ENCODE measurements around the gene AKAP6. TPM values are rescaled to one million over a fixed set of nuclear protein-coding genes. Genes with fewer than 3 reads are reported as not detected.

Gene AKAP6
- total RNA-seq, 1 donor from 2014 or later = 3.6 TPM

GRCh38 chr14:32707742-32708500 is 378.8 kb downstream of the AKAP6 start:
- Mint-ChIP-seq H3K27ac (ENCODE audit: unreplicated experiment) (no peak overlapping the region), H3K4me1 (ENCODE audit: low read depth) (peaks cover 42% of the 10 kb centered on the region), H3K36me3 (ENCODE audit: low read depth) (no peaks in the 10 kb centered on the region), H3K4me3 (ENCODE audit: unreplicated experiment) (no peak overlapping the region), H3K27me3 (ENCODE audit: low read depth) (no peaks in the 10 kb centered on the region), H3K9me3 (ENCODE audit: low read depth) (no peaks in the 10 kb centered on the region)
- TF ChIP-seq CTCF (IDR thresholded peaks at IDR 0.05) = no peak
- DNase-seq (ENCODE audit: low spot score) = no peak

- peak overlapping the region; percentile 90 for H3K27ac Mint-ChIP-seq (ENCODE audit: unreplicated experiment)
- H3K27me3 Mint-ChIP-seq (ENCODE audit: low read depth) = no peaks in the 10 kb centered on the region
- no peak for DNase-seq (ENCODE audit: low spot score)
- peaks cover 32% of the 10 kb centered on the region for H3K4me1 Mint-ChIP-seq (ENCODE audit: low read depth)
- no peaks in the 10 kb centered on the region for H3K9me3 Mint-ChIP-seq (ENCODE audit: low read depth)
- TF ChIP-seq CTCF (IDR thresholded peaks at IDR 0.05) = no peak
- H3K4me3 Mint-ChIP-seq (ENCODE audit: unreplicated experiment) = no peak overlapping the region
- H3K36me3 Mint-ChIP-seq (ENCODE audit: low read depth) = no peaks in the 10 kb centered on the region
Measured at GRCh38 chr14:32709027-32709426, 379.9 kb downstream of the AKAP6 start.

GRCh38 chr14:32710231-32710671 is 381.2 kb downstream of the AKAP6 start:
- H3K4me3 Mint-ChIP-seq (ENCODE audit: unreplicated experiment) = no peak overlapping the region
- peaks cover 32% of the 10 kb centered on the region for H3K4me1 Mint-ChIP-seq (ENCODE audit: low read depth)
- DNase-seq (ENCODE audit: low spot score) = no peak
- no peak overlapping the region for H3K27ac Mint-ChIP-seq (ENCODE audit: unreplicated experiment)
- no peaks in the 10 kb centered on the region for H3K36me3 Mint-ChIP-seq (ENCODE audit: low read depth)
- H3K9me3 Mint-ChIP-seq (ENCODE audit: low read depth) = no peaks in the 10 kb centered on the region
- no peak for TF ChIP-seq CTCF (IDR thresholded peaks at IDR 0.05)
- H3K27me3 Mint-ChIP-seq (ENCODE audit: low read depth) = no peaks in the 10 kb centered on the region

GRCh38 chr14:32710731-32711680 is 381.9 kb downstream of the AKAP6 start:
- peak; percentile 90 for TF ChIP-seq CTCF (IDR thresholded peaks at IDR 0.05)
- H3K27ac Mint-ChIP-seq (ENCODE audit: unreplicated experiment) = no peak overlapping the region
- no peaks in the 10 kb centered on the region for H3K9me3 Mint-ChIP-seq (ENCODE audit: low read depth)
- no peaks in the 10 kb centered on the region for H3K36me3 Mint-ChIP-seq (ENCODE audit: low read depth)
- H3K4me1 Mint-ChIP-seq (ENCODE audit: low read depth) = peaks cover 32% of the 10 kb centered on the region
- no peak overlapping the region for H3K4me3 Mint-ChIP-seq (ENCODE audit: unreplicated experiment)
- DNase-seq (ENCODE audit: low spot score) = no peak
- H3K27me3 Mint-ChIP-seq (ENCODE audit: low read depth) = no peaks in the 10 kb centered on the region

- Mint-ChIP-seq H3K4me1 (ENCODE audit: low read depth) (peaks cover 19% of the 10 kb centered on the region), H3K4me3 (ENCODE audit: unreplicated experiment) (no peak overlapping the region), H3K27me3 (ENCODE audit: low read depth) (no peaks in the 10 kb centered on the region), H3K36me3 (ENCODE audit: low read depth) (no peaks in the 10 kb centered on the region), H3K27ac (ENCODE audit: unreplicated experiment) (no peak overlapping the region), H3K9me3 (ENCODE audit: low read depth) (no peaks in the 10 kb centered on the region)
- DNase-seq (ENCODE audit: low spot score) = no peak
- no peak for TF ChIP-seq CTCF (IDR thresholded peaks at IDR 0.05)
Measured at GRCh38 chr14:32713856-32714255, 384.8 kb downstream of the AKAP6 start.

Data from chondrocyte (in vitro differentiated cells).